ENCODE data around the gene OR7A10.

OR7A10 gene

DNA sequence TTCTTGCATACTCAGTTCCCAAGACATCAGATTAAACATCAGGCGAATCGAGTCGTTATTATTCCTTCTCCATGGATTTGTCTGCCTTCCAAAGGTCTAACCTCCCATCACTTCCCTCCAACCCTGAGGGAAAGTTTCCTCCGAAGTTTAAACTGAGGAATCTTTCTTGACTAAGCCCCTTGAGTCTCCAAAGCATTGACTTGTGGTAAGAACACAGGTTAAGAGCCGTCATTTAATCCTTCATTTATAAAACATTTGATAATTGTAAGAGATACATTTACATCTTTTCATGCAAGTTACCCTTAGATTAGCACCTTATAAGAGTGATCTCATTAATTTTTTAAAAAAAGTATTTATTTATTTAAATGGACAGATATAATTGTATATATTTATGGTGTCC is at the start of gene OR7A10:
TSS of gene OR7A10 (minus strand) at position 101 of the 400 bp plus-strand sequence. CDS start 7,045 bp downstream, outside the sequence.
- DNase-seq (ENCODE audit: low read depth), result no peak

DNA sequence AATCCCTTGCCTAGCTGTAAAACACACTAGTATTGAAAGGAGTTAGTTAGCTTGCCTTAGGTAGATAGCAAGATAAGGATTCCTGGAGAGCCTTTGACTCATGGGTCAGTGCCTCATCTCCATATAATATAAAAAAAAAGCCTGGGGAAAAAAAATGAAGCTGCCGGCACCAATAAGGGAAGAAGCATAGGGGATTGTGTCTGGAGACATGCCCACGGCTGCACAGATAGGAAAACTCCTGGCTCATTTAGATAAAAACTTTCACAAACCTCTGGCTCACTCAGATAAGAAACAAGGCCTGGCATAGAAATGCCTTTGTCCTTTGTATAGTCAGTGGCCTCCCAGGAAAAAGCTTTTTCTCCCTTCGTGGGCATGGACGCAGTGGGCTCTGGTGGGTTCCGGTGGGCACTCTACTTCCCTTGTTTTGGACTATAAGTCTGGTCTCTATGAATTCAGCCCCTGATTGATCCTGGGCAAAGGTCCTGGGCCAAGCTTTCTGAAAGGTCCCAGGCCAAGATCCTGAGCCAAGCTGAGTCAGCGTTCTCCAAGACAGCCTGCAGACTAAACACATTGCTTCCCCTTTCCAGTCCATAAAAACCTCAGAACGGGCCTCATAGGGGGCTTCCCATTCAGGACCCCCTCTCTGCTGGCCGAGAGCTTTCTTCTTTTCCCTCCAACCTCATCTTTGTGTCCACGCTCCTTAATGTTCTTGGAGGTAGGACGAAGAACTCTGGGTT is 42.1 kb upstream of the OR7A10 start:
- no peak for DNase-seq (ENCODE audit: low read depth)

DNA sequence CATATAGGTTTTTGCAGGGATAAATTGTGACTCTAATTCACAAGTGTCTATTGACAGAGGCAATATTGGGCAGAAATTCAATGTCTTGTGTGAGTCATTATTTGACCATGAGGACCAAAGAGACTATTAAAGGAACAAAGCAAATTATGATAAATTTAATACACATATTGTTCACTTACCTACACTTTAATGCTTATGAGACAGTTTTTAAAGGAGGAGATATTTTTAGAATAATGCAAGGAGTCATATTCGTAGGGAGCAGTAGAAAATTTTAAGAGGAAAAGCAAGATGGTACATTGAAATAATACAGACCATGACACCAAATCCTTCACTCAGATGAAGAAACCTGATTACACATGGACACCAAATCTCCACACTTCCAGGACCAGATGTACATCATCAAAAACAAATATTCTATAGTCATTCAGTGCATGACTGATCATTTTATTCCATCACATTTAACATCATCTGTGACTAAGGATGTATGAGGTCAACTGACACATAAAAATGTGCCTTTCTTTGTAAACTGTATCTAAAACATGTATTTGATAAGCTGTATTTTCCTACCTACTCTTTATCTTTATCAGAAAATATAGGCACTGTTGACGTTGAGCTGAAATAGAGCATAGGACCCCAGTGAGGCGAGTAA is 41.4 kb upstream of the OR7A10 start:
- DNase-seq (ENCODE audit: low read depth), result no peak

DNA sequence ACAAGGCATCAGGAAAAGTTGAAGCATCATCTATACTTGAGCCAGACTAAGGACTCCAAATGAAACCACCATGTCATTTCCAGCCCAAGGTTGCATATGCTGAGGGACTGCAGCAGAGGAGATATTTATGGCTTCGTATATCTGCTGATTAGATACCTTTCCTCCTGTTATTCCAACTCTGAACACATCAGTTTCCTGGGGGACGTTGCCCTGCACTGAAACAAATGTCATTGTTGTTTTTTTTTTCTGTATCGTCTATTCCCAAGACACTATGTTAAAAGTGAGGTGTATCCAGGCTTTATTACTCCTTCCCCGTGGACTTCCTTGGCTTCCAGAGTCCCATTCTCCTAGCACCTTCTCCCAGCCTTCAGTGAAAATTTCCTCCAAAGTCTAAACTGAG is 37.3 kb upstream of the OR7A10 start, which contains the start of gene OR7A17:
TSS of gene OR7A17 (minus strand) at position 101 of the 400 bp plus-strand sequence. CDS start 4,777 bp downstream, outside the sequence.
- no peak for DNase-seq (ENCODE audit: low read depth)

DNA sequence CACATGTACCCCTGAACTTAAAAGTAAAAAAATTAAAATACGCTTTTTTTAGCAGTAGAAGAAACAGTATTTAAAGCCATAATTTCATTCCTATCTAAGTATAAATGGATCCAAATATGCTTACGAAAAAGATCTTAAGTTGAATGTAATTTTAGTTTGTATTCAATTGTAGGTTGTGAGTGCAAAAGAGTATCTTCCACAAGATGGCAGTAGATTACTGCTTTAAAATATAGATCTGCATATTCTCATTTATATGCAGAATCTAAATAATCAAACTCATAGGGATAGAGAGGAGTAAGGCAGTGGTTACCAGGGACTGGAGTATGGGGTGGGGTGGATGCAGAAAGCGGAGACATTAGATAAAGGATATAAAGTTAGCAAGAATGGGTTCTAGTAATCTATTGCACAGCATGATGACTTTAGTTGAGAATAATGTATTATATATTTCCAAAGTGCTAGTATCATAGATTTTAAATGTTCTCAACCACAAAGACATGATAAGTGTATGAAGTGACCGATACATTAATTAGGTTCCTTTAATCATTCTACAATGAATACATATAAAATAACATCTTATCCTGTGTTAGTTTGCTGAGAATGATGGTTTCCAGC is 23.0 kb upstream of the OR7A10 start:
- peak; percentile 26 for DNase-seq (ENCODE audit: low read depth)

DNA sequence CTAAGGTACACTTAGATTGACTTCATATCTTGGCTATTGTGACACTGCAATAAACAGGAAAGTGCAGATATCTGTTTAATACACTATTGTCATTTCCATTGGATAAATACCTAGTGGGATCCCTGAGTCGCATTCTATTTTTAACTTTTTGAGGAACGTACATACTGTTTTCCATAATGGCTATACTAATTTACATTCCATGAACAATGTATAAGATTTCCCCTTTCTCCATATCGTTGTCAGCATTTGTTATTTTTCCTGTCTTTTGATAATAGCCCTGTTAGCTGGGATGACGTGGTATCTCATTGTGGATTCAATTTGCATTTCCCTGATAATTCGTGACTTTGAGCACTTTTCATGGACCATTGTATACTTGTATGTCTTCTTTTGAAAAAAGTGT is 19.8 kb upstream of the OR7A10 start:
- DNase-seq (ENCODE audit: low read depth), result no peak

DNA sequence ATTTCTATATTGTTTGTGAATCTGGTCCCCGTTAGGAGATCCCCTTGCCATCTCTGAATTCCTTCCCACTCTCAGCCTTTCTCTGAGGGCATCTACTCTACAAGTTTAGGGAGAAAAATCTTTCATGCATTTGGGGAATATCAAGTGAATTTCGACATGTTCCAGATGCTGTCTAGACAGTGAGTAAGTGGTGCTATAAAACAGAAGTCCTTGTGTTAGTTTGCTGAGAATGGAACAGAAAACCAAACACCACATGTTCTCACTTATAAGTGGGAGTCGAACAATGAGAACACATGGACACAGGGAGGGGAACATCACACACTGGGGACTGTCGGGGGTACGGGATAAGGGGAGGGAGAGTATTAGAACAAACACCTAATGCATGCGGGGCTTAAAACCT is 5.1 kb downstream of the OR7A10 start:
- DNase-seq (ENCODE audit: low read depth), result no peak

DNA sequence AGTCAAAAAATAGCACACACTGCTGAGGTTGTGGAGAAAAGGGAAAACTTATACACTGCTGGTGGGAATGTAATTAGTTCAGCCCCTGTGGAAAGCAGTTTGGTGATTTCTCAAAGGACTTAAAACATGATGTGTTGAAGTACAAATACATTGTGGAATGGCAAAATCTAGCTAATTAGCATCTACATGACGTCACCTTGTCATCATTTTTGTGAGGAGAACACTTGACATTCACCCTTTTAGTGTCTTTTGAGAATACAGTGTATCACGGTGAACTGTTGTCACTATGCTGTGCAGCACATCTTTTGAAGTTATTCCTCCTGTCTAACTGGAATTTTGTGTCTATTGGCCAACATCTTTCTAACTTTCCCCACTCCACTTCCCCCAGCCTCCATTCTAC is 5.6 kb downstream of the OR7A10 start:
- no peak for DNase-seq (ENCODE audit: low read depth)

DNA sequence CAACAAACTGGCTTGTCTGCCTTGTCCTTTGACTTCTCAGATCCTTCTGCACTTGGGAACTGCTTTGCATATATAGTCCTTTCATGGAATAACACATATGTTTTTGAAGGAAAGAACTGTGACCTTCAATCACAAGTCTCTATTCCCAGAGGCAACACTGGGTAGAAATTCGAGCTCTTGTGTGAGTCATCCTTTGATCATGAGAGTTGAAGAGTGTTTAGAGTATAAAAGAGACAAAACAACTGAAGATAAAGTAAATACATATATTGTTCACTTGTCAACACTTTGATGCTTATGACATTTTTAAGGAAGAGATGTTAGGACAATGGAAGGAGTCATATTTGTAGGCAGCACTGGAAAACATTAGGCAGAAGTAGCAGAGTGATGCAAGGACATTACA is 8.5 kb downstream of the OR7A10 start:
- DNase-seq (ENCODE audit: low read depth), result no peak

DNA sequence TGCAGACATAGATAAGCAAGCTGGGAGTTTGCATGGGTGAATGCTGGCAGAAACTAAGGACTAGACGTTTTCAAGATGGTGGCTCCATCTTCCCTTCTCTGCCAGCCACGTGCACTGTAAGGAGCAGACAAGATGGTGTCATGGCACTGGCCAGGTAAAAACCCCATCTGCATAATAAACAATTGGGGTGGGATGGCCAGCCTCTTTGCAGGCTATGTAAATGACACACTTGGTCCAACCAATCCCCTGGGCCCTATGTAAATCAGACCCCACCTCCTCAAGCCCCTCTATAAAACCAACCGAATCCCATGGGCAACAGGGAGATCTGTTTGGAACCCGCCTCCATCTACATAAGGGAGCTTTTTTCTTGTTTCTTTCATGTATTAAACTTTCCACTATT is 11.3 kb downstream of the OR7A10 start:
- DNase-seq (ENCODE audit: low read depth), result no peak

DNA sequence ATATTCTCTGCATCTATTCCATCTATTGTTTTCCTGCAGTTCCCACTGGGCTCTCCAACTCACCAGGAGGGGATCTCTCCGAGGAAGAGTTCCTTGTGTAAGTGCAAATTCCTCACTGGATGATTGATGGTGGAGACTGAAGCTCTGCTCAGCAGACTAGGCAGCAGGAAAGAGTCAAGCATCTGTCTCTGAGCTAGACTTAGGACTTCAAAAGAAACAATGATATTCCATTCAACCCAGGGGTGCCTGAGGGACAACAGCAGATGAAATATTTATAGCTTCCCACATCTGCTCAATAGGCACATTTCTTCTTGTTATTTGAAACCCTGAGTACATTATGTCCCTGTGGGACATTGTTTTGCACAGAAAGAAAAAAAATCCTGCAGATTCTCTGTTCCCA is 13.7 kb downstream of the OR7A10 start, which contains the start of the genes OR7A5 and OR7C1:
TSS of gene OR7A5 (minus strand) at position 175 of the 400 bp plus-strand sequence. CDS start 6,944 bp downstream, outside the sequence.
TSS of gene OR7C1 (minus strand) at position 175 of the 400 bp plus-strand sequence. CDS start 35,049 bp downstream, outside the sequence.
- DNase-seq (ENCODE audit: low read depth), result no peak

DNA sequence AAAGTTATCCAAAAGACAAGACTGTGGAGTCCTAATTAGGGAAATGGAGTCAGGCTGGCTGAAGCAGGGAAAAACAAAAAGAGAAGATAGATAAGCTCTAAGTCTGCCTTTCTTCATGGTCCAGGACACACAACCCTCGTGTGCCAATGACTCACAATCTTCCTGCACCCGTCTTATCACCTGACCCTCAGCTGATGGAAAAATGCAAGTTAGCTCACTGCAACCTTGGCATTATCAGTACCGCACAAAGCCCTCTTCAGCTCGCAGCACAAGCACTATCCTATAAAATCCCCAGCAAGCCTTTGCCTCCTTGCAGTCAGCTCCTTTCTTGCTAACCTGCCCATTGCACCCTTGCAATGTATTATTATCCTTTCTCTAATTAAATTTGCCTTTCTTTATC is 18.0 kb downstream of the OR7A10 start:
- DNase-seq (ENCODE audit: low read depth), result no peak

DNA sequence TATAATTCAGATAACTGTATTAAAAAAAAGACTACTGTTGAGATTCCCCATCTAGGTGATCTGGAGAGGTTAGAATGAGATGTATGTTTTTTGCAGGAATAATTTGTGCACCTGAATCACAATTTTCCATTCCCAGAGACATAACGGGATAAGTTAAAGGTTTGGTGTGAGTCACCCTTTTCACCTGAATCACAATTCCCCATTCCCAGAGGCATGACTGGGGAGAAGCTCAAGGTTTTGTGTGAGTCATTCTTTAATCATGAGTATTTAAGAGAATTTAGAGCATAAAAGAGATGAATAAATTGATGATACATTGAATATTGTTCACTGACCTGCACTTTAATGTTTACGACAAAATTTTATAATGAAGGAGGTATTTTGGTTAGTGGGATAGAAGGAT is 22.7 kb downstream of the OR7A10 start:
- DNase-seq (ENCODE audit: low read depth), result no peak

DNA sequence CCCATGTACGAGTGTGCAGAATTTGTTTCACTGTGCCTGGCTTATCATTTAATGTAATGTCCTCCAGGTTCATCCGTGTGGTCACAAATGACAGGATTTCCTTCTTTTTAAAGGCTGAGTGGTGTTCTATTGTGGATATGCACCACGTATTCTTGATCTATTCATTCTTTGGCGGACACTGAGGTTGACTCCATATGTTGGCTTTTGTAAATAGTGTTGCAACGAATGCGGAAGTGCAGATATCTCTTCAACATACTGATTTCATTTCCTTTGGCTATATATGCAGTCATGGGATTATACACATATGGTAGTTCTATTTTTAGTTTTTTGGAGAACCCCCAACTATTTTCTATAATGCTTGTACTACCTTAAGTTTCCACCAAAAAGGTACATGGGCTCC is 26.8 kb downstream of the OR7A10 start:
- no peak for DNase-seq (ENCODE audit: low read depth)

DNA sequence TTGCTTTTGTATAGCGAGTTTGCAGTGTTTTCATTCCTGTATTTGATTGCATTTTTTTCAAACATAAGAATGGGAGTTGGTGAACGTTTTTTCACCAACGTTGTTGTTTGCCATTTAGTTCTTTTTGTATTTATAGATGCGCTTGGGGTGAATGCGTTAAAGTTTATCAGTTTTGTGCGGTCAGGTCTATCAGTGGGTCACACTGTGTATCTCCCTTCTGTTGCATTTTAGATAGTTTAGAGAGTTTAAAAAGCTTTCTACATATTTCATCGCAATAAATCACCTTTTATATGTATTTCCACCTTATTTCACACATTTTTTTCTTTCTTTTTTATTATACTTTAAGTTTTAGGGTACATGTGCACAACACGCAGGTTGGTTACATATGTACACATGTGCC is 30.1 kb downstream of the OR7A10 start:
- no peak for DNase-seq (ENCODE audit: low read depth)

DNA sequence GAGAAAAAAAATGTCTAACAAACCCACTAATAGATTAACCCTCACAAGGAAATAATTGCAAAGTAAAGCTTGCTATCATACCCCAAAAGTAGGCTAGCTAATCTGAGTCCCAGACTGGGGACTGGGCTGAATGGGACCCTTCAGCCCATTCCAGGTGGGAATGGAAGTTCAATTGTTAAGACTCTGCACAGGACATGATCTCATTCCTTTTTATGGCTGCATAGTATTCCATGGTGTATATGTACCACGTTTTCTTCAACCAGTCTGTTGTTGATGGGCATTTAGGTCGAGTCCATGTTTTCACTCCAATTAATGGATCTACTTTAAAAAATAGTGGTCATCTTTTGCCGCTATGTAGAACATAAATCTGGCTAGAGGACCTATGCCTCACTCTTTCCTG is 31.7 kb downstream of the OR7A10 start:
- DNase-seq (ENCODE audit: low read depth), result no peak

DNA sequence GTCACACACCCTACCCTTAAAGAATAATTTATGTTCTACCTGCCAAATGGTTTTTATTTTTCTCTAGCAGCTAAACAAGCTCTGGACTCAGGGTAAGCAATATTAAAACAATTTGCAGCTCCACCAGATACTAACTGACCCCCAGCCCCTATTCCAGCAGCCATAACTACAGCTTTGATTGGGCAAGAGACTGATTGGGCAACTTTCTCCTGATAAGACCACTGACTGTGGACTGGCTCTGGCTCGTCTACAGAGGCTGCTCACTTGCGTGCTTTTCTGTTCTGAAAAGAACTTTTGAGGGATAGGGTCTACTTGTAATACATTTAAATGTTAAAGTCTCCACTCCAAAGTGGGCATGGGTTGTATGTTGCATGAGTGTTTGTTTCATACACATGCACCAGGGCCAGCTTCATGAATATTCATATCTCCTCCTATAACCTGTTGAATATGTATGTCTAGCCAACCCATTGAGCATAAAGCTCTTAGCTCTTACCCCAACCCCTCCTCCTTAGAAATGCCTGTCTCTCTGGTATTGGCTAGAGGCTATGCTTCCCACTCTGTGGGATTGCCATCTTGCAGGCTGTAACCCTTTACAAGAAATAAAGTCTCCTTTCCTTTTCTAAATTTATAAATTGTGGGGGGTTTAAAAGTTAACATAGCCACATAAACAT is 33.6 kb downstream of the OR7A10 start:
- DNase-seq (ENCODE audit: low read depth), result no peak

DNA sequence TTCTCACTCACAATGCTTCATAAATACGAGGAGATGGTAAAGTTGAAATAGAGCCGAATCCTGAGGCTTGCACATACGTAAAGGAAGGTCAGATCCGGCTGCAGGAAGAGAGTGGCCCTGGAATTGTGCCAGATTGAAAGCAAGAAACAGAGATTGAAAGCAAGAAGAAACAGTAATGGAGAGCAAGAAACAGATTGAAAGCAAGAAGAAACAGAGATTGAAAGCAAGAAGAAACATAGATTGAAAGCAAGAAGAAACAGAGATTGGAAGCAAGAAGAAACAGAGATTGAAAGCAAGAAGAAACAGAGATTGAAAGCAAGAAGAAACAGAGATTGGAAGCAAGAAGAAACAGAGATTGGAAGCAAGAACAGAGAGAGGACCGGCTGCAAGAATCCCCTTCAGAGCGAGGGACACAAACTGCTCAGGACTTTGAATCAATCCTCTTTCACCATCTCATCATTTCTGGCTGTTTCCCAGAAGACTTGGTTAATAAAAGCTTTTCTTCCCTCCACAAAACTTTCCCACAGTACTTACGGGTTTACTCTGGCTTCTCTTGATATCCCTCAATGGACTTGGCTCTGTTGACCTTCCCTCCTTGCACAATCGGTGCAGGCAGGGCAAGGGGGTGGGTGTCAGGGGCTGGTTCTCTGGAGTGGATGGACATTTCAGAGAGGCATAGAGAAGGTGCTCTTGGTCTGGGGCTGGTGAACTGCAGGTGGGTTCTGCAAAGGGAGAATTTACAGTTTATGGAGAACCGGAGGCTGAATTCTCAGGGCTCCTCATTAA is 39.3 kb downstream of the OR7A10 start:
- no peak for DNase-seq (ENCODE audit: low read depth)

DNA sequence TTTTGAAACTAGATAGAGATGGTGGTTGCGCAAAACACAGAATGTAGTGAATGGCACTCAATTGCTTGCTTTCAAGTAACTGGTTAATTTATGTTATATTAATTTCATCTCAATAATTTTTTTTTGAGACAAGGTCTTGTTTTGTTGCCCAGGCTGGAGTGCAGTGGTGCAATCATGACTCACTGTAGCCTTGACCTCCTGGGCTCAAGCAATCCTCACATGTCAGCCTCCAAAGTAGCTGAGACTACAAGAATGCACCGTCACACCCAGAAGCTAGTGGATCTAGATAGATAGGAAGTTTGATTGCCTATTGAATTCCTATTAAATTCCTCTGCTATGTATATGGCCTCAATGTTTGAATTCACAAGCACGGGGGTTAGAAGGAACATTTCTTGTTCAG is 44.0 kb downstream of the OR7A10 start:
- no peak for DNase-seq (ENCODE audit: low read depth)

DNA sequence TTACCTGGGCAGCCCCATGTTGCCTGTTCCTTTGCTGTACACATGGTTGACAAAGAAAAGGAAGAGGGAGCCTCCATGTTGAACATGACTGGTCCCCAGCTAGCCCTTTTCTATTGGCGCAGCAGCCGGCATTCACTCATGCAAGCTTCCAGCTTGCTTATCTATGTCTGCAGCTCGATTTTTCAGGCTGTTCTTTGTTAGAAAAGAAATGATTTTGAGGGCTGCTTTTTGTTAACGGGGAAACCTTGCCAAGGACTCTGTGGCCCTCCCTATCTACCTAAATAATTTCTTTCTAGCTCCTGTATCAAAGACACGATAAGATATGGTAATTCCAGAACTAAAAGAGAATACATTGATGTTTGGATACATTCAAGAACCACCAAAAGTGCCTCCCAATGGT is 50.0 kb downstream of the OR7A10 start:
- DNase-seq (ENCODE audit: low read depth), result no peak

DNA sequence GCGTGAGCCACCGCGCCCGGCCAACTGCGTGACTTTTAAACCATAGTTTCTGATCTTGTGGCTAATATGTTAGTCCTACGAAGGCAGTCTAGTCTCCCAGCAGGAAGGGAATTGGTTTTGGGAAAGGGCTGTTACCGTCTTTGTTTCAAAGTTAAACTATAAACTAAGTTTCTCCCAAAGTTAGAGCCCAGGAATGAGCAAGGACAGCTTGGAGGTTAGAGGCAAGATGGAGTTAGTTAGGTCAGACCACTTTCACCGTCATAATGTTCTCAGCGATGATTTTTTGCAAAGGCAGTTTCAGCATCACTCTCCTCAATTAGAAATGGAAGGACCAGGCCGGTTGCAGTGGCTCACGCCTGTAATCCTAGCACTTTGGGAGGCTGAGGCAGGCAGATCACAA is 52.7 kb downstream of the OR7A10 start:
- DNase-seq (ENCODE audit: low read depth), result no peak

Data from HS-5 (cell line).